SU-DHL-6 (cell line): ENCODE measurements around the gene GORASP1.

Experiments used
- H2AFZ ChIP-seq: fragments of 200-600 bp; sonication (generic); 2 replicates; pipeline ENCODE4 v1.6.1; 2014; ENCODE audit warnings: low read depth, mild to moderate bottlenecking, moderate library complexity, mixed read lengths, antibody characterized with exemption, low read length; ENCODE audit not compliant: severe bottlenecking
- H3F3A ChIP-seq: fragments of 200-600 bp; shearing (Covaris generic); 2 replicates; pipeline ENCODE4 v1.6.0; 2016; ENCODE audit warnings: antibody characterized with exemption, mild to moderate bottlenecking; ENCODE audit not compliant: insufficient read depth
- H3K27ac ChIP-seq: fragments of 200-600 bp; sonication (generic); 2 replicates; pipeline ENCODE4 v1.5.1; 2016; ENCODE audit warnings: low read depth, mild to moderate bottlenecking, low read length, moderate library complexity, mixed read lengths
- H3K27me3 ChIP-seq: fragments of 200-600 bp; sonication (generic), shearing (Covaris generic); 2 replicates; pipeline ENCODE4 v1.6.0; 2014; ENCODE audit warnings: mild to moderate bottlenecking, low read length
- H3K36me3 ChIP-seq: fragments of 200-600 bp; sonication (generic); 2 replicates; pipeline ENCODE4 v1.6.1; 2014; ENCODE audit warnings: mild to moderate bottlenecking, low read length, mixed read lengths
- H3K4me2 ChIP-seq: fragments of 300-600, 200-600 bp; shearing (Covaris generic), sonication (generic); 2 replicates; pipeline ENCODE4 v1.6.0; 2014; ENCODE audit warnings: low read length, low read depth, mild to moderate bottlenecking; ENCODE audit not compliant: poor library complexity, severe bottlenecking
- H3K4me3 ChIP-seq: fragments of 200-600 bp; sonication (generic); 2 replicates; pipeline ENCODE4 v1.5.1; 2014; ENCODE audit warnings: antibody characterized with exemption, low read length, mild to moderate bottlenecking, mixed read lengths; ENCODE audit not compliant: insufficient read depth, poor library complexity, severe bottlenecking
- H3K79me2 ChIP-seq: fragments of 200-600 bp; sonication (generic); 2 replicates; pipeline ENCODE4 v1.6.1; 2014; ENCODE audit warnings: mild to moderate bottlenecking, low read length, moderate library complexity; ENCODE audit not compliant: insufficient read depth
- H3K9ac ChIP-seq: fragments of 200-600 bp; sonication (generic); 2 replicates; pipeline ENCODE4 v1.7.0; 2014; ENCODE audit warnings: mild to moderate bottlenecking, low read length
- H3K9me2 ChIP-seq: fragments of 200-600 bp; sonication (generic); replicated peaks from 2 replicates; pipeline ENCODE4 v1.6.1; 2014; ENCODE audit warnings: low read length; ENCODE audit not compliant: insufficient read depth
- H3K9me3 ChIP-seq: fragments of 200-600 bp; sonication (generic); 2 replicates; pipeline ENCODE4 v1.6.1; 2014; ENCODE audit warnings: low read length, mixed read lengths; ENCODE audit not compliant: insufficient read depth
- H4K20me1 ChIP-seq: fragments of 200-600 bp; sonication (generic); 2 replicates; pipeline ENCODE4 v1.6.1; 2014; ENCODE audit warnings: low read depth, mild to moderate bottlenecking, antibody characterized with exemption, low read length, moderate library complexity, mixed read lengths
- EZH2phosphoT487 ChIP-seq: fragments of 200-600 bp; sonication (generic), shearing (Covaris generic); conservative IDR thresholded peaks from 2 replicates; pipeline ENCODE4 v1.6.1; 2018; ENCODE audit warnings: mild to moderate bottlenecking, antibody characterized with exemption, low read length, moderate library complexity, mixed read lengths
- TF ChIP-seq, protein P1 (sequence below): fragments of 200-600 bp; sonication (generic); IDR thresholded peaks from one replicate; pipeline ENCODE4 v1.5.1; 2017; ENCODE audit warnings: antibody characterized with exemption, mild to moderate bottlenecking, low read length, moderate library complexity; ENCODE audit not compliant: insufficient read depth, poor library complexity, severe bottlenecking

The GORASP1 gene

DNA sequence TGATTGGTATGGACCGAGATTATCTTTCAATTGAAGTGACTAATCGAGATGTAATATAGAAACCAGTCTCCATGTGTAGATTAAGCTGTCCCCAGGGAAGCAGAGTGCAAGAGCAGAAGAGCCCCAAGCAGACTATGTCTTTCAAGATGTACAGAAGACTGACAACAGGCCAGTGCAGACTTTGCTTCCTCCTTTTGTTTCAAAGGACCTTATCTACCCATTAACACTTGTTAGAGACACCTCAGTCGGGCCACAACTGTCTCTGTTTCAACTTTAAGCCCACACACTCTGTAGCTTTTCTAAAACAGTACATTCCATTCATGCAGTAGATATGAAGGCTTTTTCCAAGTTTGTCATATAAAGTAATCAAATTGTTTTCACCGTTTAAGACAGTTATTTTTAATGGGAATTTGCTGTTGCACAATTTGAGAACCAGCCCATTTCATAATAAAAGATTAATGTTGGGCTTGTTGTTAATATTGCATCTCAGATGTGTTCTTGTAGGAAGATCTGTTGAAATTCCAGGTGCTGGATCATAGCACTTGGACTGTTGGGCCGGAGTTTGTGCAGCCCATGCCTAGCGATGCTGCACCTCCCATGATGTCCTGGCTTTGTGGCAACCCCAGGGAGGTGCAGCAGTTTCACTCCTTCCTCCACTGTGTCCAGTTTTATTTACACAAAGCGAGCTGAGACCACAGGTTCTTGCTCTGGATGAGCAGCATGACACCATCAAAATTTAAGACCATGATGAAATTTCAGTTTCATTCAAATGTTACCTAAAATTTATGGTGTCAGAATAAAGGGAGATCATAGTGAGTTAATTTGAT is 12.4 kb downstream of the GORASP1 start:
- Histone ChIP-seq H3K9me3 (no peaks in the 10 kb centered on the region), H2AFZ (no peak overlapping the region), H3K4me2 (no peak overlapping the region), H3K79me2 (no peaks in the 10 kb centered on the region), H3K9ac (no peak overlapping the region), H3K27ac (no peak overlapping the region), H3K27me3 (no peaks in the 10 kb centered on the region), H3K9me2 (no peaks in the 10 kb centered on the region), H3K4me3 (no peak overlapping the region), H3K36me3 (no peaks in the 10 kb centered on the region), H4K20me1 (no peaks in the 10 kb centered on the region), H3F3A (no peaks in the 10 kb centered on the region)
- TF ChIP-seq, protein P1, sequence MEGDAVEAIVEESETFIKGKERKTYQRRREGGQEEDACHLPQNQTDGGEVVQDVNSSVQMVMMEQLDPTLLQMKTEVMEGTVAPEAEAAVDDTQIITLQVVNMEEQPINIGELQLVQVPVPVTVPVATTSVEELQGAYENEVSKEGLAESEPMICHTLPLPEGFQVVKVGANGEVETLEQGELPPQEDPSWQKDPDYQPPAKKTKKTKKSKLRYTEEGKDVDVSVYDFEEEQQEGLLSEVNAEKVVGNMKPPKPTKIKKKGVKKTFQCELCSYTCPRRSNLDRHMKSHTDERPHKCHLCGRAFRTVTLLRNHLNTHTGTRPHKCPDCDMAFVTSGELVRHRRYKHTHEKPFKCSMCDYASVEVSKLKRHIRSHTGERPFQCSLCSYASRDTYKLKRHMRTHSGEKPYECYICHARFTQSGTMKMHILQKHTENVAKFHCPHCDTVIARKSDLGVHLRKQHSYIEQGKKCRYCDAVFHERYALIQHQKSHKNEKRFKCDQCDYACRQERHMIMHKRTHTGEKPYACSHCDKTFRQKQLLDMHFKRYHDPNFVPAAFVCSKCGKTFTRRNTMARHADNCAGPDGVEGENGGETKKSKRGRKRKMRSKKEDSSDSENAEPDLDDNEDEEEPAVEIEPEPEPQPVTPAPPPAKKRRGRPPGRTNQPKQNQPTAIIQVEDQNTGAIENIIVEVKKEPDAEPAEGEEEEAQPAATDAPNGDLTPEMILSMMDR, result no peak
- no peak for TF ChIP-seq EZH2phosphoT487

DNA sequence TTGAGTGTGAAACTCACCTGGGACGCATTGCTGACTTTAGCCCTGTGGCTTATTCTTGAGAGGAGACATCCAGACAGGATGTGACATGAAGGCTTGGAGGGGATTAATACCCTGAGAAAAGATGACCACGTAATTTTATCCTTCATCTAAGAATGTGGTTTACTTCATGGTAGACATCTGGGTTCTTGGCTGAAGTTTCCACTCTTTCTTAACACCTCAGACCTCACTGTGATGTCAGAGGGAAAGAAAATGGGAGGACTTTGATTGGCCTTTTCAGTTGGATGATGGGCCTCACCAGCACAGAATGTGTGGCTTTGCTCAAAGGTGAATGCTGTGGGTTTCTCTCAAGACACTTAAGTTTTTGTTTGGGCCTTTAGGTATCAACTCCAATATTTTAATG is 16.5 kb downstream of the GORASP1 start:
- H3K4me3 ChIP-seq, result no peak overlapping the region
- no peak overlapping the region for H2AFZ ChIP-seq
- H3K9me3 ChIP-seq, result no peaks in the 10 kb centered on the region
- no peak overlapping the region for H3K9ac ChIP-seq
- TF ChIP-seq, protein P1, result no peak
- TF ChIP-seq EZH2phosphoT487, result no peak
- no peaks in the 10 kb centered on the region for H3K36me3 ChIP-seq
- H3K4me2 ChIP-seq, result no peak overlapping the region
- no peaks in the 10 kb centered on the region for H3F3A ChIP-seq
- no peak overlapping the region for H3K27ac ChIP-seq
- H3K79me2 ChIP-seq, result no peaks in the 10 kb centered on the region
- no peaks in the 10 kb centered on the region for H4K20me1 ChIP-seq
- no peaks in the 10 kb centered on the region for H3K27me3 ChIP-seq
- no peaks in the 10 kb centered on the region for H3K9me2 ChIP-seq

DNA sequence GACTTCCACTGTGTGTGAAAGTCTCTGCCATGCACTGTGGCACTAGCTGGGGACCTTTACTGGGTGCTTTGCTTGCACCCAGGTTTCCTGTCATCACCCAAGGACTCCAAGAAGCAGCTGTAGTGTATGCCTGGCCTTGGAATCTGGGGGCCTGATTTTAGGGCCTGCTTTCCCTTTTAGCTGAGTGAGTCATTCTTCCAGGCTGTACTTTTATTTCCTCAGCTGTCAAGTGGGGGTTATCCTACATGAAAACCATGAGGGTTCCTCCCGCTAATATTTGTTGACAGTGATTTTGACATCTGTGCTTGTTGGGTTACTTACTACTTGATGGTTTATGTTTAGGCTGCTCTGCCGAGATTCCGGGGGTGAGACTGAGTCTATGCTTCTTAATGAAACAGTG is 18.5 kb downstream of the GORASP1 start:
- no peak overlapping the region for H3K9ac ChIP-seq
- no peaks in the 10 kb centered on the region for H3K36me3 ChIP-seq
- no peaks in the 10 kb centered on the region for H3K9me2 ChIP-seq
- TF ChIP-seq, protein P1, result no peak
- no peak for TF ChIP-seq EZH2phosphoT487
- no peaks in the 10 kb centered on the region for H3F3A ChIP-seq
- H3K4me2 ChIP-seq, result no peak overlapping the region
- H3K4me3 ChIP-seq, result no peak overlapping the region
- H3K27me3 ChIP-seq, result no peaks in the 10 kb centered on the region
- H3K27ac ChIP-seq, result no peak overlapping the region
- no peaks in the 10 kb centered on the region for H3K79me2 ChIP-seq
- H3K9me3 ChIP-seq, result no peaks in the 10 kb centered on the region
- no peak overlapping the region for H2AFZ ChIP-seq
- H4K20me1 ChIP-seq, result no peaks in the 10 kb centered on the region
